ENCODE data around the gene TMEM273. TPM values are rescaled to one million over a fixed set of nuclear protein-coding genes. Genes with fewer than 3 reads are reported as not detected.

Gene TMEM273
- total and polyA plus RNA-seq, 2 of the 4 experiments (the other 2 are of a cell fraction), result not detected

DNA sequence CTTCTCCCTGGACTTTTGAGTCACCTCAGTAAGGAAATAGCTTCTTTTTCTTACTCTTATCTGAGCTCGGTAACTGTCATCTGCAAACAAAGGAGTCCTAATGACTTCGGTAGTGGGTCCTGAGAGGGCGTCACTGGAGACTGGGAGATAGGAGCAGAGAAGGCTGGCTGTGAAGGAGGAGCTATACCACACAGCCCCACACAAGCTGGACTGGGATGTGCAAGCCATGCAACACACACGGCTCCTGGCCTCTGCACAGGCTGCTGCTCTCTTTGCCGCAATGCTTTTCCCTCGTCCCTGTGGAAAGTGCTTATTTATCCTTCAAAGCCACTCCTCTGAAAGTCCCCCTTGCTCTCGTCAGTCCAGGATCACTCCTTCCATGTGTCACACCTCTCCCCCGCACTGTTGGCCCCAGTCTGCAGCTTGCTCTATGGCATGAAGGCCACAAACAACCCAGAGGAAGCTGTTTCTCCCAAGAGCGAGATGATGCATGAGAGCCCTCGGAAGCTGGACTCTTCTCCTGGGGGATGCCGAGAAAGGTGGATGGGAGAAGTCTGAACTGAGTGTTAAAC, 14.9 kb downstream of the TMEM273 start:
- in situ Hi-C loops (cut with MboI; ENCODE audit: low sequenced_read_pairs) (no loop called here), dilution Hi-C loops (cut with HindIII; ENCODE audit: low sequenced_read_pairs, unreplicated experiment) (no loop called here), intact Hi-C loops (cut with micrococcal nuclease) (no loop called here)
- H3K79me1 ChIP-seq (ENCODE audit: low read depth in 1 of 2, low read length in 2 of 2), result no peaks in the 10 kb centered on the region
- no peak overlapping the region for H3K23ac ChIP-seq (ENCODE audit: low read depth, low read length)
- no peak overlapping the region for H3K56ac ChIP-seq (ENCODE audit: extremely low read depth, insufficient read depth, low read length)
- no peak overlapping the region for H4K91ac ChIP-seq (ENCODE audit: insufficient read depth, low read depth, low read length)
- peak overlapping the region; percentile 16; the same call in 1 of the 2 replicates for H3K4ac ChIP-seq (ENCODE audit: low read depth, low read length)
- no peak overlapping the region for H3K4me3 ChIP-seq (ENCODE audit: insufficient read depth, low read depth, low read length)
- no peak overlapping the region for H2BK15ac ChIP-seq (ENCODE audit: low read depth, low read length)
- POLR2A ChIA-PET (ENCODE audit: unreplicated experiment), result no interaction called here
- peaks cover 14% of the 10 kb centered on the region for H3K4me1 ChIP-seq (ENCODE audit: control insufficient read depth, insufficient read depth, low read length)
- no peak overlapping the region for H2BK120ac ChIP-seq (ENCODE audit: low read depth, low read length)
- no peak overlapping the region for H4K8ac ChIP-seq (ENCODE audit: low read depth in 2 of 2, low read length in 2 of 2)
- H2AK9ac ChIP-seq (replicated peaks; ENCODE audit: low read depth, low read length, poor library complexity), result no peak overlapping the region
- no peaks in the 10 kb centered on the region for H4K20me1 ChIP-seq (ENCODE audit: insufficient read depth, low read length)
- H3K27me3 ChIP-seq (ENCODE audit: control insufficient read depth, insufficient read depth, low read length), result no peaks in the 10 kb centered on the region
- DNase-seq, result no peak
- TF ChIP-seq NFE2L2 (IDR thresholded peaks at IDR 0.05; ENCODE audit: low read depth, low read length) (no peak), SMC3 (IDR thresholded peaks at IDR 0.05; ENCODE audit: low read depth, low read length) (no peak), MXI1 (IDR thresholded peaks at IDR 0.05; ENCODE audit: borderline replicate concordance, low read depth, low read length) (no peak), BHLHE40 (IDR thresholded peaks at IDR 0.05; ENCODE audit: low read depth, low read length) (no peak), RAD21 (IDR thresholded peaks at IDR 0.05; ENCODE audit: low read length) (no peak), MAFK (IDR thresholded peaks at IDR 0.05; ENCODE audit: low read depth, low read length) (no peak), CEBPB (IDR thresholded peaks at IDR 0.05; ENCODE audit: low read depth, low read length) (no peak), MAZ (IDR thresholded peaks at IDR 0.05; ENCODE audit: borderline replicate concordance, low read depth, low read length) (no peak), FOS (IDR thresholded peaks at IDR 0.05; ENCODE audit: low read depth, low read length) (no peak), RFX5 (IDR thresholded peaks at IDR 0.05; ENCODE audit: low read depth, low read length) (no peak), RCOR1 (IDR thresholded peaks at IDR 0.05; ENCODE audit: insufficient replicate concordance, low read length) (no peak), CHD1 (IDR thresholded peaks at IDR 0.05; ENCODE audit: low read depth, low read length) (no peak), POLR2A (IDR thresholded peaks at IDR 0.05; ENCODE audit: low read depth, low read length) (no peak)
- TF ChIP-seq, protein P1, sequence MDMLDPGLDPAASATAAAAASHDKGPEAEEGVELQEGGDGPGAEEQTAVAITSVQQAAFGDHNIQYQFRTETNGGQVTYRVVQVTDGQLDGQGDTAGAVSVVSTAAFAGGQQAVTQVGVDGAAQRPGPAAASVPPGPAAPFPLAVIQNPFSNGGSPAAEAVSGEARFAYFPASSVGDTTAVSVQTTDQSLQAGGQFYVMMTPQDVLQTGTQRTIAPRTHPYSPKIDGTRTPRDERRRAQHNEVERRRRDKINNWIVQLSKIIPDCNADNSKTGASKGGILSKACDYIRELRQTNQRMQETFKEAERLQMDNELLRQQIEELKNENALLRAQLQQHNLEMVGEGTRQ (IDR thresholded peaks at IDR 0.05; ENCODE audit: low read depth, low read length), result no peak
- TF ChIP-seq, protein P2, sequence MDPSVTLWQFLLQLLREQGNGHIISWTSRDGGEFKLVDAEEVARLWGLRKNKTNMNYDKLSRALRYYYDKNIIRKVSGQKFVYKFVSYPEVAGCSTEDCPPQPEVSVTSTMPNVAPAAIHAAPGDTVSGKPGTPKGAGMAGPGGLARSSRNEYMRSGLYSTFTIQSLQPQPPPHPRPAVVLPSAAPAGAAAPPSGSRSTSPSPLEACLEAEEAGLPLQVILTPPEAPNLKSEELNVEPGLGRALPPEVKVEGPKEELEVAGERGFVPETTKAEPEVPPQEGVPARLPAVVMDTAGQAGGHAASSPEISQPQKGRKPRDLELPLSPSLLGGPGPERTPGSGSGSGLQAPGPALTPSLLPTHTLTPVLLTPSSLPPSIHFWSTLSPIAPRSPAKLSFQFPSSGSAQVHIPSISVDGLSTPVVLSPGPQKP (IDR thresholded peaks at IDR 0.05; ENCODE audit: borderline replicate concordance, low read depth, low read length), result no peak
- TF ChIP-seq, protein P3, sequence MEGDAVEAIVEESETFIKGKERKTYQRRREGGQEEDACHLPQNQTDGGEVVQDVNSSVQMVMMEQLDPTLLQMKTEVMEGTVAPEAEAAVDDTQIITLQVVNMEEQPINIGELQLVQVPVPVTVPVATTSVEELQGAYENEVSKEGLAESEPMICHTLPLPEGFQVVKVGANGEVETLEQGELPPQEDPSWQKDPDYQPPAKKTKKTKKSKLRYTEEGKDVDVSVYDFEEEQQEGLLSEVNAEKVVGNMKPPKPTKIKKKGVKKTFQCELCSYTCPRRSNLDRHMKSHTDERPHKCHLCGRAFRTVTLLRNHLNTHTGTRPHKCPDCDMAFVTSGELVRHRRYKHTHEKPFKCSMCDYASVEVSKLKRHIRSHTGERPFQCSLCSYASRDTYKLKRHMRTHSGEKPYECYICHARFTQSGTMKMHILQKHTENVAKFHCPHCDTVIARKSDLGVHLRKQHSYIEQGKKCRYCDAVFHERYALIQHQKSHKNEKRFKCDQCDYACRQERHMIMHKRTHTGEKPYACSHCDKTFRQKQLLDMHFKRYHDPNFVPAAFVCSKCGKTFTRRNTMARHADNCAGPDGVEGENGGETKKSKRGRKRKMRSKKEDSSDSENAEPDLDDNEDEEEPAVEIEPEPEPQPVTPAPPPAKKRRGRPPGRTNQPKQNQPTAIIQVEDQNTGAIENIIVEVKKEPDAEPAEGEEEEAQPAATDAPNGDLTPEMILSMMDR (conservative IDR thresholded peaks at IDR 0.05; ENCODE audit: low read depth, low read length), result no peak
- no peak overlapping the region for H3K4me2 ChIP-seq (ENCODE audit: low read depth, low read length)
- no peak overlapping the region for H3K14ac ChIP-seq (replicated peaks; ENCODE audit: low read depth, low read length)
- no peak overlapping the region for H4K5ac ChIP-seq (ENCODE audit: low read depth, low read length)
- H3K36me3 ChIP-seq (ENCODE audit: control insufficient read depth, insufficient read depth, low read length), result no peaks in the 10 kb centered on the region
- no peak overlapping the region for H3K18ac ChIP-seq (ENCODE audit: low read depth, low read length)
- no peak overlapping the region; the same call in 1 of the 2 replicates for H2BK20ac ChIP-seq (ENCODE audit: low read depth, low read length)
- no peak overlapping the region for H3K27ac ChIP-seq (ENCODE audit: insufficient read depth, low read length)
- H2AFZ ChIP-seq (replicated peaks; ENCODE audit: low read length, poor library complexity), result no peak overlapping the region
- no peak overlapping the region for H2BK5ac ChIP-seq (ENCODE audit: low read depth, low read length, poor library complexity, severe bottlenecking)
- no peaks in the 10 kb centered on the region for H3K9me3 ChIP-seq (ENCODE audit: control insufficient read depth, insufficient read depth, low read length)
- 67% methylated on average over 2 of the region's 11 CpGs; no CpG with 5 or more reads in 1 of the 2 experiments for WGBS, 2 experiments (ENCODE audit: extremely low coverage in 2 of 2, insufficient read length in 1 of 2)
- ATAC-seq (ENCODE audit: low read depth), result no peak
- BruUV-seq (replicated peaks), result no TSS peak
- CTCF ChIA-PET, result no interaction called here
- no peak overlapping the region for H3K9ac ChIP-seq (ENCODE audit: low read depth, low read length)
- peaks cover 23% of the 10 kb centered on the region for H3K9me1 ChIP-seq (ENCODE audit: insufficient read depth, low read length)
- H2AK5ac ChIP-seq (ENCODE audit: low read depth, low read length), result no peak overlapping the region; the same call in 1 of the 2 replicates
